GM12874 (cell line): ENCODE results near the gene COL11A2.

Experiments
- TF ChIP-seq, protein P1 (sequence below): IDR thresholded peaks from 2 replicates; pipeline ENCODE4 v1.5.1; 2011; ENCODE audit warnings: low read depth, mild to moderate bottlenecking, control low read depth, low read length, moderate library complexity; ENCODE audit not compliant: insufficient read depth

Gene COL11A2

DNA sequence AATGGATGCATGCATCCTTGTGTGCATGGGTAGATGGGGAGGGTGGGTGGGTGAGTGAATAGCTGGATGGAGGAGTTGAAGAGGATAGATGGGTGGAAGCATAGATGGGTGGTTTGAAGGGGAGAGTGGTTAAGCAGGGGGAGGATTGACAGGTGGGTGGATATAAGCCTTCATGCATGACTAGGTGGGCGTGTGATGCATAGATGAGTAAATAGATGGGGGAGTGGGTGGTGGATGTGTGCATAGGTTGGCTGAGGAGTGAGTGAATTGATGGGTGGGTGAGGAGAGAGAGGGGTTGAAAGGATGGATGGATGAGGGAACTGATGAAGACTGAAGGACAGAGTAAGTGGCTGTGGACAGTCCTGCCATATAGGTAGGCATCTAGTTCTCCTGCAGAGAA, 4.5 kb downstream of the COL11A2 start:
- TF ChIP-seq, protein P1, sequence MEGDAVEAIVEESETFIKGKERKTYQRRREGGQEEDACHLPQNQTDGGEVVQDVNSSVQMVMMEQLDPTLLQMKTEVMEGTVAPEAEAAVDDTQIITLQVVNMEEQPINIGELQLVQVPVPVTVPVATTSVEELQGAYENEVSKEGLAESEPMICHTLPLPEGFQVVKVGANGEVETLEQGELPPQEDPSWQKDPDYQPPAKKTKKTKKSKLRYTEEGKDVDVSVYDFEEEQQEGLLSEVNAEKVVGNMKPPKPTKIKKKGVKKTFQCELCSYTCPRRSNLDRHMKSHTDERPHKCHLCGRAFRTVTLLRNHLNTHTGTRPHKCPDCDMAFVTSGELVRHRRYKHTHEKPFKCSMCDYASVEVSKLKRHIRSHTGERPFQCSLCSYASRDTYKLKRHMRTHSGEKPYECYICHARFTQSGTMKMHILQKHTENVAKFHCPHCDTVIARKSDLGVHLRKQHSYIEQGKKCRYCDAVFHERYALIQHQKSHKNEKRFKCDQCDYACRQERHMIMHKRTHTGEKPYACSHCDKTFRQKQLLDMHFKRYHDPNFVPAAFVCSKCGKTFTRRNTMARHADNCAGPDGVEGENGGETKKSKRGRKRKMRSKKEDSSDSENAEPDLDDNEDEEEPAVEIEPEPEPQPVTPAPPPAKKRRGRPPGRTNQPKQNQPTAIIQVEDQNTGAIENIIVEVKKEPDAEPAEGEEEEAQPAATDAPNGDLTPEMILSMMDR: no peak

DNA sequence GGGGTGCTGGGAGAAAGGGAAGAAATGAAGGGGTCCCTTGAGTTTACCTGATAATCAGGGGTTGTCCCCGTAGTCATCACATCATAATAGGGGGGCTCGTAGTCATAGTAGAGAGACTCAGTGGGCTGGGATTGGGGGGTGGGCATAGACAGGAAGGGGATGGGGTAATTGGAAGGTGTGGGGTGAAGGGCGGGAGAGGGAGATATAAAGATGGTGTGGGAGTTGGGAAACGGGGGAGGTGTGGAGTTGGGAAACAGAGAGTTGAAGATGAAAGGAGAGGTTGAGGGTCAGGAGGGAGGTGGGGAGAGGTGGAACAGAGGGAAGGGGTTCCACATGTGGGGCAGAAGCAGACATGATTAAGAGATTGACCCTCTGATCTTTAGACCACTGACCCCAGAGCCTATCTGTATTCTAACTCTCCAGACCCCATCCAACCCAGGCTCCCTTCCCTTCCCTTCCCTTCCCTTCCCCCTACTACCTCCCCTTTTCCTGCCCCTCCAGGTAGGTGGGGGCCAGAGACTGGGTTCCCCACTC, 6.5 kb downstream of the COL11A2 start:
- TF ChIP-seq, protein P1: no peak

DNA sequence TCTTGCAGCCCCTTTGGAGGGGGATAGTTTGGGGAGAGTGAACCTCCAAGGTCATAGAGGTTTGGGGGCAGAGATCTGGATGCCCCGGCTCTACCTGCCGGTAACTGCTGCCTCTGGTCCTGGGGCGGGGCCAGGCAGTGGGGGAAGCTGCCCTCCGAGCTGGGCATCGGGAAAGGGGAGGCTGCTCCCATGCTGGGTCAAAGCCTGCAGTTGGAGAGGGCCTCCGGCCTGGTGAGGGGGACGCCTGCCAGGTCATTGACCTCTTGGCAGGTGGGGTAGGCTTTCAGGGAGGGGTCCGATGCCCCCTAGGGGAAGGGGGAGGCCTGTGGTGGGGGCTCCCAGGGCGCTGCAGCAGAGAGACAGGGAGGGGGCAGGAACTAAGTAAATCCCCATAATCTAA, 7.1 kb downstream of the COL11A2 start:
- TF ChIP-seq, protein P1: no peak

DNA sequence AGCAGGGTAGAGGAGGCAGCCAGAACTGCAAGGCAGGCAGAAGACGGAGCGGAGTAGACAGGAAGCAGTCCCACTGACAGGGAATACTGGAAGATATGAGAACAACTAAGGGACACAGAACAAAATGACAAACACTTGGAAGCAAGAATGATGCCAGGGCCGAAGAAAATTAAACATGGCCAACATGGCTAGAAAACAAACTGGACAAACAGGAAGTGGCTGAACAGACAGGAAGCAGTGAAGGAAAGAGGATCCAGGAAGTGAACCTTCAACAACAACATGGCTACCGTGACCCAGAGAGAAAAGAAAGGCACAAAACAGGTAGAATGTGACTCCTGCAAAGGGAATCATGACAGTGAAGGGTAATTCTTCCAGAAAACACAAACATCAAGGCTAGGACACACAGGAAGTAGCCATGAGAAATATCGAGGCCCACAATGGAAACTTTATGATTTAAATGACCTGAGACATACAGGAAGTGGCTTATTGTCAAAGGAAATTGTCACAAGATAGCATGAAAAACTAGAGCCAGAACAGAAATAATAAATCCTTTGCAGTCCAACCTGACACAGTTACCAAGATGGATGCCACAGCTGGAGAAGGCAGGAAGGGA, 9.1 kb downstream of the COL11A2 start:
- TF ChIP-seq, protein P1: no peak

DNA sequence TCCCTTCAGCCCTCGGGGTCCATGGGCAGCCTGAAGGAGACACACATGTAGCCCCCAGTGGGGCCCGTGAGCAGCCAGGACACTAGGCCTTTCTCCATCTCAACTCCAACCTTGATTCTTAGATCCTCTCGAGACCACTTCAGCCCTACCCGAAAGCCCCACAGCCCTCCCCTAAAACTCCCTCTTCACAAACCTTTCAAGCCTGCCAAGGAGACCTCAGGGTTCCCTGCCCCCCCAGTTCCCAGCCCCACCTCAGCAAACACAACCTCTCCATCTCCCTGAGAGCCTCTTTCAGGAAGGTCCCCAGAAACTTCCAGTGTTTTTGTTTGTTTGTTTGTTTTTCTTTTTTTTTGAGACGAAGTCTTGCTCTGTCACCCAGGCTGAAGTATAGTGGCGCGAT, 11.1 kb downstream of the COL11A2 start:
- TF ChIP-seq, protein P1: no peak

DNA sequence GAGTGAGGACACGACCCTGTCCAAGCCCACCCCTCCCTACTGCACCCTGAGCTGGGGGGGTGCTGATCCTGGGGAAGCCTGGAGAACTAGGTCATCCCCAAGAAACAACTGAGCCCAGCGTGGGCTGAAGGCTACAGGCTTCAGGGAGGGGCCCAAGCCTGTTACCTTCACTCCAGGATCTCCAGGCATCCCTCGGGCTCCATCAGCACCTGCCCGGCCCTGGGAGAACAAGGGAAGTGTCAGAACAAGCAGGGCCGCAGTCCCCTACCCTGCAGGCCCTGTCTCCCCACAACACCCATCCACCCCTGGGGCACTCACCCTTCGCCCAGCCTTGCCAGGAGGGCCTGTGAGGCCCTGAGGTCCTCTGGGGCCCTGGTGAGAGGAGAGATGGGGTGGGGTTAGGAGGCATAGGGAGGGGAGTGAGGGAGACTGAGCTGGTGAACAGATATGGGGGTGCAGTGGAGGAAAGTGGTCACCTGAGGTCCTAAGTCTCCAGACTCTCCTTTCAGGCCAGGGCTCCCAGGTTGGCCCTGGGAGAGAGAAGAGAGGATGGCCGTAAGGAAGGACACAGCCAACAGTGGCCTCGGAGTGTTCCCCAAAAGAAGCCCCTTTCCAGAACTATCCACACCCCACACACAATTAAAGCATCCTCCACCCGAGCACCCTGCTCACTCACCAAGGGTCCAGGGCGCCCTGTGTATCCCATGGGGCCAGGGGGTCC, 13.4 kb downstream of the COL11A2 start:
- TF ChIP-seq, protein P1: no peak

DNA sequence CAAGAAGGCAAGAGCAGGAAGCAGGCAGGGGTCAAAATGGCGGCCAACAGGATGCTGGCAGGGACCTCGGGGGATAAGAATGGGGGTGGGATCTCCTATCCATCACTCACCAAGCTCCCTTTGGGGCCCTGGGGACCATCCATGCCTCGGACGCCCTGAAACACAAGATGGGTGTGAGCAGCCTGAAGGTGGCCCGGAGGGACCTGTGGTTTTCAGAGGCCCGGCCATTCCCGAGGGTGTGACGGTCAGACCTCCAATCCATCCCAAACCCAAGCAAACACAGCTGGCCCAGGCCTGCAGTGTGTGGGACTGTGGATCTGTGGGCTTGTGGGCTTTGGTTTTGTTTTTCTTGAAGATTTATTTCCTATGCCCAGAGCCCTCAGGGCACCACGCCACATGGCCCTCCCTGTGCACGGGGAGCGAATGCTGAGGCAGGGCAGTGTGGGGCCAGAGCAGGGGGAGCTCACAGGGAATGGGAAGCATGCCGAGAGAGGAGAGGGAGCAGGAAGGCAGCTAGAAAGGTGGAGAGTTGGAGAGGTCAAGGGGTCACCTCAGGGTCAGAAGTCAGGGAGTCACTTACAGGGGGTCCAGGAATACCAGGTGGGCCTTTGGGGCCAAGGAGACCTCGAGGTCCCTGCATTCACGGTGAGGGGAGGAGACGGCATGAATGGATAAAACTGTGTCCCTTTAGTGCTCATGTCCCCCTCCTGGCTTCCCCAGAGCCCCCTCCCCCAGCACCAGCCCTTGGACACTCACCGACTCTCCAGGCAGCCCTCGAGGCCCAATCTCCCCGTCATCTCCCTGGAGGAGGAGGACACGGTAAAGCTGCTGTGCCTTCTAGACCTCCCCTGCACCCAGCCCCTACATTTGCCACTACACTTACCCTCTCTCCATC, 14.5 kb downstream of the COL11A2 start:
- TF ChIP-seq, protein P1: no peak
